Measurements from ENCODE around the gene CCDC57.

CCDC57 gene

GRCh38 chr17:82061047-82061925, 151.4 kb downstream of the CCDC57 start:
- no peak for DNase-seq (ENCODE audit: low read depth)

GRCh38 chr17:82060614-82061013, 152.0 kb downstream of the CCDC57 start:
- DNase-seq (ENCODE audit: low read depth), result no peak

DNA sequence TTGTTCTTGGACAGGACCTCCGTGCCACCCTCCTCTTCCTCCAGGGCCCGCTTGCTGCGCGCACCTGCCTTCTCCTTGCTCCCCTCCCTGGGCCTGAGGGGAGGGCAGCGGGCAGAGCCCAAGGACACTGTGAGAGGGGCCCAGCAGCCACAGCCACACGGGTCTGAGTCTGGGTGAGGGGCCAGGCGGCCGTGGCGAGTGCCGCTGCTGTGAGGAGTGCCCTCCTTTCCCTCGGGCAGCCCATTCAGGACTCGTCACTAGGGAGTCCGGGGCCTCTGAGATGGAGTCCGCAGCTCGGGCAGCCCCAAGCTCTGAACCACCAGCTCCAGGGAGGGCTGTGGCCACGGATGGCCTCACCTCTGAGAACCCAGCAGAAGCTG, 152.7 kb downstream of the CCDC57 start:
- DNase-seq (ENCODE audit: low read depth), result no peak

DNA sequence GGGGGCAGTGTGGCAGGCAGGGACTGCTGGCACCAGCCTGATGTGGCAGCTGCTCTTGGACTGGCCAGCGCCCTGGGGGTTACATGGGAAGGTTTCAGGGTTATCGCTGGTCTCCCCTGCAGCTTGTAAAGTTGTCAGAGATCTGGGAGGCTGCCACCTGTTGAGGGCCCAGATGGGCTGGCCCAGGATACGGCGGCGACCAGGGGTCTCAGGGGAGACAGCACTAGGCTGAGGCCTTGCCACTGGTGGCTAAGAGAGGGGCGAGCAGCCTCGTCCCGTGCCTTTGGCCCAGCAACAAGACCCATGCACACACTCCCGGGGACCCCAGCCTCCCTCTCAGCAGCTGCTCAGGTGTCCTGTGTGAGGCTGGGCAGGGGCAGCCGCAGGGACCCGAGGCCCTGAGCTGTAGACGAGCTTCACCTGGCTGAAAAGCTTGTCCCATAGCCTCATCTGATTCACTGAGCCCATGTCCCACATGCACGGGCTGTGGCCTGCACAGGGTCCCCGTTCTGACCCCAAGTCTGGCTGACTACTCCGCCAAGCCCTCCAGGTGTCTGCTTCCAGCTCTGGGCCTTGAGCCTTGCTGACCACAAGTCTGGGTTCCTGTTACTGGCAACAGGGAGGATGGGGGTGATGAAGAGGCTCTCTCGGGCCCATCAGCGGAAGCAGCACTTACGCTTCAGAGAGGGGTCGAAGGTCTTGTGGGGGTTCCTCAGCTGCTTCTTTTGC, 153.2 kb downstream of the CCDC57 start:
- no peak for DNase-seq (ENCODE audit: low read depth)

GRCh38 chr17:82058855-82059249, 153.8 kb downstream of the CCDC57 start:
- DNase-seq (ENCODE audit: low read depth), result no peak

DNA sequence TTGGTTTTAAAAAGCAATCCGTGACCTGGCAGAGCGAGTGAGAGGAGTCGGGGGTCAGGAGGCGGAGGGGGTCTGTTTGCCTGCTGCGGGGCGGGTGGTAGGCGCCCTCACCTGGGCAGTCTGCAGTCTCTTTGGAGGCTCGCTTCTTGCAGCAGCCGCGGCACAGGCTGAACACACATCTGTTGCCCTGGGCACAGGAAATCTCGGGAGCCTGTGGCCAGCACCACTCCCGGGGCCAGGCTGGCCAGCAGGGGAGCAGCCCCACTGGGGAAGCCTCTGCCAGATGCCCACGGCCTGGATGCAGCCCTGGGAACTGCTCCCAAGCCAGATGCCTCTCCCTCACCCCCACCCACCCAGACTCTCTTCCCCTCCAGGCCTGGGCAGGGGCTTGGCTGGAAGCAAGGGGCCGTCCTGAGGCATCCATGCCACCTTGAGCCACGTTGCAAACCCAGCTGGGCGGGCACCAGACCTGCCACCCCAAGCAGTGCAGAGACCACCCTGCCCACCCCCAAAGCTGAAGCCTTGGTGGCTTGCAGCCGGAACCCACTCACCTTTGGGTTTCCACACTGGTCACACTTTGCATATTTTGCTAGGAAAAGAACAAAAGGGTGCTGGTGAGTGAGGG, 154.3 kb downstream of the CCDC57 start:
- DNase-seq (ENCODE audit: low read depth), result no peak

- DNase-seq (ENCODE audit: low read depth), result no peak
These were observed 155.7 kb downstream of the CCDC57 start for GRCh38 chr17:82056729-82057621.

- no peak for DNase-seq (ENCODE audit: low read depth)
These were observed 156.5 kb downstream of the CCDC57 start for GRCh38 chr17:82055965-82056728.

- no peak for DNase-seq (ENCODE audit: low read depth)
These were observed 157.3 kb downstream of the CCDC57 start for GRCh38 chr17:82055023-82055964.

DNA sequence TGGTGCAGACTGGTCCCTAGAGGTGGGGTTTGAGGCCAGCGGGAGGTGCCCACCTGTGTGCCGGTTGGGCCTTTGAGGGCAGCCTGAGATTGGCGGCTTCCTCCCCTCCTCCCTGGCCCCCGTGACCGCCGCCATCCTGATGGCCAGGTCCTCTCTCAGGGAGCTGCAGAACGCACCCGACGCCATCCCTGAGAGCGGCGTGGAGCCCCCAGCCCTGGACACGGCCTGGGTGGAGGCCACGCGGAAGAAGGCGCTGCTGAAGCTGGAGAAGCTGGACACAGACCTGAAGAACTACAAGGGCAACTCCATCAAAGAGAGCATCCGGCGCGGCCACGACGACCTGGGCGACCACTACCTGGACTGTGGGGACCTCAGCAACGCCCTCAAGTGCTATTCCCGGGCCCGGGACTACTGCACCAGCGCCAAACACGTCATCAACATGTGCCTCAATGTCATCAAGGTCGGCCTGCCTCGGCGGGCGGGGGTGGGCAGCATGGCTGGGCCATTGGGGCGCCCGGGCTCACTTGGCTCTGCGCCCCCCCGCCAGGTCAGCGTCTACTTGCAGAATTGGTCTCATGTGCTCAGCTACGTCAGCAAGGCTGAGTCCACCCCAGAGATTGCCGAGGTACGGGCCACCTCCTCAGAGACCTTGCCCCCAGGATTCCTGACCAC, 158.2 kb downstream of the CCDC57 start:
- no peak for DNase-seq (ENCODE audit: low read depth)

GRCh38 chr17:82053556-82054263, 158.9 kb downstream of the CCDC57 start:
- no peak for DNase-seq (ENCODE audit: low read depth)

DNA sequence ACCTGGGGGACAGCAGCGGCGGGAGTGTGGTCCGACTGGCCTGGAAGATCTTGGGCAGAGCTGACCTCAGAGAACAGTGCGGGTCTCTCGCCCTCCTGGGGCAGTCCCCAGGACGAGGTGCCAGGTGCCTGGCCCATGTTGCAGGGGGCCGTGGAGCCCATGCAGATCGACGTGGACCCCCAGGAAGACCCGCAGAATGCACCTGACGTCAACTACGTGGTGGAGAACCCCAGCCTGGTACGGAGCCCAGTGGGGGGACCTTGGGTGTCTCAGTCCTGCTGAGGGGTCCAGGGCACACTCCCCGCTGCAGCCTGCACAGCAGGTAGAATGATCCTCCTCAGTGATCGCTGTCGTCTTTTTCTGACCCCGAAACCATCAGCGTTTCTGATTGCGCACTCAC, 159.5 kb downstream of the CCDC57 start:
- no peak for DNase-seq (ENCODE audit: low read depth)

DNA sequence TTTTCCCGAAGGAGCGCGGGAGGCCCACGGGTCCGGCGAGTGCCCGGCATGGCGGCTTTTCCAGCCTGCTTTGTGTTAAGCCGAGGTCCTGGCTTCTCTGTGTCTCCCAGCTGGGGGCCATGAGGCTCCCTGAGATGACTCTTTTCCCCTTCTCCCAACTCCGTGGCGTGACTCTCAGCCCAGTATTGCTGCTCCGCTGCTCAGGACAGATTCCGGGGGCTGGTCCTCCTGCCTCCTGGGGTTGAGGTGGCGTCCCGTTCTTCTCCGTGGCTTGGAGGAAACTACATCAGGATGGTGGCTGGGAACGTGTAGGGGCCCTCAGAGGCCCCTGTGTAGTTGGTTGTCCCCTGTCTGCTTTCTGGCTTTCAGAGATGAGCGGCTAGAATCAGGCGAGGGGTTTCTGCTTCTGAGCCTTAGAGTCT, 160.0 kb downstream of the CCDC57 start:
- DNase-seq (ENCODE audit: low read depth), result no peak

- DNase-seq (ENCODE audit: low read depth), result peak; percentile 62
These were observed 160.6 kb downstream of the CCDC57 start, which contains the start of the genes GPS1 and RFNG for GRCh38 chr17:82051776-82052637. Gene GPS1, plus strand, starts transcription at chr17:82051898. Its CDS starts 34 bp downstream, at chr17:82051932. Gene RFNG, minus strand, starts transcription at chr17:82051811. Its CDS starts 45 bp downstream, at chr17:82051766.
